Inferior parietal cortex (tissue), 1 donor: ENCODE measurements around the gene JAZF1.

Experiments used
- DNase-seq: peaks from one replicate; pipeline ENCODE4 v3.0.0-alpha.2; 2016; ENCODE audit errors: extremely low spot score

The JAZF1 gene

GRCh38 chr7:28180364-28181147, at the start of gene JAZF1:
Gene JAZF1, minus strand, starts transcription at chr7:28180795.
- DNase-seq, result no peak

- no peak for DNase-seq
Measured at GRCh38 chr7:28230261-28230660, 49.7 kb upstream of the JAZF1 start.

GRCh38 chr7:28228396-28228795, 47.8 kb upstream of the JAZF1 start:
- DNase-seq, result no peak

- no peak for DNase-seq
Measured at GRCh38 chr7:28226003-28226402, 45.4 kb upstream of the JAZF1 start.

GRCh38 chr7:28225576-28225975, 45.0 kb upstream of the JAZF1 start:
- no peak for DNase-seq

GRCh38 chr7:28224675-28225074, 44.1 kb upstream of the JAZF1 start:
- no peak for DNase-seq

GRCh38 chr7:28224172-28224571, 43.6 kb upstream of the JAZF1 start:
- no peak for DNase-seq

- DNase-seq, result no peak
Measured at GRCh38 chr7:28222636-28223035, 42.0 kb upstream of the JAZF1 start.

GRCh38 chr7:28219793-28220192, 39.2 kb upstream of the JAZF1 start:
- no peak for DNase-seq

- no peak for DNase-seq
Measured at GRCh38 chr7:28217143-28217542, 36.5 kb upstream of the JAZF1 start.

GRCh38 chr7:28211006-28211405, 30.4 kb upstream of the JAZF1 start:
- DNase-seq, result no peak

- DNase-seq, result no peak
Measured at GRCh38 chr7:28208506-28208905, 27.9 kb upstream of the JAZF1 start.

- no peak for DNase-seq
Measured at GRCh38 chr7:28207486-28208158, 27.0 kb upstream of the JAZF1 start.

GRCh38 chr7:28205506-28205905, 24.9 kb upstream of the JAZF1 start:
- DNase-seq, result no peak

- no peak for DNase-seq
Measured at GRCh38 chr7:28203508-28204240, 23.1 kb upstream of the JAZF1 start.

- no peak for DNase-seq
Measured at GRCh38 chr7:28202222-28202621, 21.6 kb upstream of the JAZF1 start.

- DNase-seq, result no peak
Measured at GRCh38 chr7:28201131-28201530, 20.5 kb upstream of the JAZF1 start.

- DNase-seq, result no peak
Measured at GRCh38 chr7:28200598-28200997, 20.0 kb upstream of the JAZF1 start.

- DNase-seq, result no peak
Measured at GRCh38 chr7:28199021-28199510, 18.5 kb upstream of the JAZF1 start.

GRCh38 chr7:28195910-28196620, 15.5 kb upstream of the JAZF1 start:
- no peak for DNase-seq

- no peak for DNase-seq
Measured at GRCh38 chr7:28192786-28193585, 12.4 kb upstream of the JAZF1 start.
